Fibroblast of mammary gland (primary cell): ENCODE data around the gene RPL7L1.

Source experiments
- DNase-seq: peaks from one replicate; pipeline ENCODE4 v3.0.0-alpha.2; 2010; ENCODE audit warnings: low read depth
- H3K4me3 ChIP-seq: 2 replicates; pipeline ENCODE4 v1.5.1; 2011; ENCODE audit warnings: low read depth, mild to moderate bottlenecking, low read length, moderate library complexity; ENCODE audit not compliant: control insufficient read depth
- CTCF ChIP-seq: conservative IDR thresholded peaks from 2 replicates; pipeline ENCODE4 v1.5.1; 2011; ENCODE audit warnings: low read depth, low read length, inconsistent platforms; ENCODE audit not compliant: control insufficient read depth, insufficient read depth

RPL7L1 gene

DNA sequence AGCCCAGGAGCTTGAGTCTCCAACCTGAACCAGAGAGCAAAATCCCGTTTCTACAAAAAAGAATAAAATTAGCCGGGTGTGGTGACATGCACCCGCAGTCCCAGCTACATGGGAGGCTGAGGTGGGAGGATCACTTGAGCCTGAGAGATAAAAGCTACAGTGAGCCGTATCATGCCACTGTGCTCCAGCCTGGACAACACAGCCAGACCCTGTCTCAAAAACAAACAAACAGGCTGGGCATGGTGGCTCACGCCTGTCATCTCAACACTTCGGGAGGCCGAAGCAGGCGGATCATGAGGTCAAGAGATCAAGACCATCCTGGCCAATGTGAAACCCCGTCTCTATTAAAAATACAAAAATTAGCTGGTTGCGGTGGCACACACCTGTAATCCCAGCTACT is 25.1 kb downstream of the RPL7L1 start:
- no peak for TF ChIP-seq CTCF
- DNase-seq: no peak
- H3K4me3 ChIP-seq: no peak overlapping the region

- no peak for TF ChIP-seq CTCF
- DNase-seq: no peak
- H3K4me3 ChIP-seq: no peak overlapping the region
Measured at GRCh38 chr6:42907336-42907735, 27.9 kb downstream of the RPL7L1 start.

GRCh38 chr6:42909835-42910234 is 30.4 kb downstream of the RPL7L1 start:
- DNase-seq: no peak
- no peak for TF ChIP-seq CTCF
- H3K4me3 ChIP-seq: no peak overlapping the region

DNA sequence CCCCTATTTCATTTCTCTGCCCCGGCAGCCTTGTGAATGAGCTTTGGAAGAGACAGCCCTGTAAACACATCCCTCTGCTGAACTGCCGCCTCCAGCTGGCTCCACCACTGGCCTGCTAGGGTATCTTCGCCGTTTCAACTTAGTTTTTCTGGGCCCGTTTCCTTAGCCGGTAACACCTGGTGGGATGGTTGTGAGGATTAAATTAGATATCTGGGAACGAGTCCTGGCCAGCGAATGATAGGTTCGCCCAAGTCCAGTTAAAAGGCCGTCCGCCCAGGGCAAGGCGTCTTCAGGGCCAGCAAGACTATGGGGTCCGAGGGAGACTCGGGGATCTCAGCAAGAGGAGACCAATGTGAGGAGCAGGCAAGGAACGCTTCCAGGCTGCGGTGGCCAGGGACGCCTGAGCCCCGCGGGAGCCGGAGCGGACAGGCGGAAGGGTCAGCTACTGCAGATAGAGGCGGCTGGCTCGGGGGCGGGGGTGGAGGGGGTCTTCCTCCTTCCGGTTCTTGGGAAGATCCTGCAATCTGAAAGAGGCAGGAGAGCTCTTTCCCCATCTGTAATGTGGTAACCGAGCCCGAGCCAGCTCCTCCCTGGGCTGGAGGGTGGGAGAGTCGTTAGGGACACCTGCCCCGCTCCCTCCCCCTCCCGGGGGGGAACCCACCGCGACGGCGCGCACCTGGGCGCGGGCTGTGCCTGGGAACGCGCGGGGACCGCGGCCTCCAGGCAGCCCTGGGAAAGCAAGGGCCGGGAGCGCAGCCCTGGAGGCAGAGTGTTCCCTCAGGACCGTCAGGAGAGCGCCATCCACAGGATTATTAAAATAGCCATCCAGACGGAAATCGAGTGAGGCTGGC is 32.0 kb downstream of the RPL7L1 start:
- no peak for DNase-seq
- no peak overlapping the region for H3K4me3 ChIP-seq
- TF ChIP-seq CTCF: no peak

- no peak for DNase-seq
- no peak for TF ChIP-seq CTCF
- no peak overlapping the region for H3K4me3 ChIP-seq
Measured at GRCh38 chr6:42914546-42914945, 35.1 kb downstream of the RPL7L1 start.

- no peak within 1 kb of the TSS for H3K4me3 ChIP-seq
- no peak for TF ChIP-seq CTCF
- no peak for DNase-seq
Measured at GRCh38 chr6:42915732-42916131, 36.3 kb downstream of the RPL7L1 start, which contains the start of gene PTCRA. PTCRA (plus strand) TSS chr6:42916053; CDS start chr6:42916070, 17 bp downstream.
